ENCODE results near the gene ADAM22. TPM values are rescaled to one million over a fixed set of nuclear protein-coding genes. Genes with fewer than 3 reads are reported as not detected.
"Not testable (repeated sequence)": the region's sequence is repeated elsewhere in the genome, so short reads cannot be mapped to it uniquely, and the experiment has no call there.

The ADAM22 gene, protein sequence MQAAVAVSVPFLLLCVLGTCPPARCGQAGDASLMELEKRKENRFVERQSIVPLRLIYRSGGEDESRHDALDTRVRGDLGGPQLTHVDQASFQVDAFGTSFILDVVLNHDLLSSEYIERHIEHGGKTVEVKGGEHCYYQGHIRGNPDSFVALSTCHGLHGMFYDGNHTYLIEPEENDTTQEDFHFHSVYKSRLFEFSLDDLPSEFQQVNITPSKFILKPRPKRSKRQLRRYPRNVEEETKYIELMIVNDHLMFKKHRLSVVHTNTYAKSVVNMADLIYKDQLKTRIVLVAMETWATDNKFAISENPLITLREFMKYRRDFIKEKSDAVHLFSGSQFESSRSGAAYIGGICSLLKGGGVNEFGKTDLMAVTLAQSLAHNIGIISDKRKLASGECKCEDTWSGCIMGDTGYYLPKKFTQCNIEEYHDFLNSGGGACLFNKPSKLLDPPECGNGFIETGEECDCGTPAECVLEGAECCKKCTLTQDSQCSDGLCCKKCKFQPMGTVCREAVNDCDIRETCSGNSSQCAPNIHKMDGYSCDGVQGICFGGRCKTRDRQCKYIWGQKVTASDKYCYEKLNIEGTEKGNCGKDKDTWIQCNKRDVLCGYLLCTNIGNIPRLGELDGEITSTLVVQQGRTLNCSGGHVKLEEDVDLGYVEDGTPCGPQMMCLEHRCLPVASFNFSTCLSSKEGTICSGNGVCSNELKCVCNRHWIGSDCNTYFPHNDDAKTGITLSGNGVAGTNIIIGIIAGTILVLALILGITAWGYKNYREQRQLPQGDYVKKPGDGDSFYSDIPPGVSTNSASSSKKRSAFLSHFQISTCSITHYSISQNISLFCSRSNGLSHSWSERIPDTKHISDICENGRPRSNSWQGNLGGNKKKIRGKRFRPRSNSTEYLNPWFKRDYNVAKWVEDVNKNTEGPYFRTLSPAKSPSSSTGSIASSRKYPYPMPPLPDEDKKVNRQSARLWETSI
- total RNA-seq: 7.0 TPM

DNA sequence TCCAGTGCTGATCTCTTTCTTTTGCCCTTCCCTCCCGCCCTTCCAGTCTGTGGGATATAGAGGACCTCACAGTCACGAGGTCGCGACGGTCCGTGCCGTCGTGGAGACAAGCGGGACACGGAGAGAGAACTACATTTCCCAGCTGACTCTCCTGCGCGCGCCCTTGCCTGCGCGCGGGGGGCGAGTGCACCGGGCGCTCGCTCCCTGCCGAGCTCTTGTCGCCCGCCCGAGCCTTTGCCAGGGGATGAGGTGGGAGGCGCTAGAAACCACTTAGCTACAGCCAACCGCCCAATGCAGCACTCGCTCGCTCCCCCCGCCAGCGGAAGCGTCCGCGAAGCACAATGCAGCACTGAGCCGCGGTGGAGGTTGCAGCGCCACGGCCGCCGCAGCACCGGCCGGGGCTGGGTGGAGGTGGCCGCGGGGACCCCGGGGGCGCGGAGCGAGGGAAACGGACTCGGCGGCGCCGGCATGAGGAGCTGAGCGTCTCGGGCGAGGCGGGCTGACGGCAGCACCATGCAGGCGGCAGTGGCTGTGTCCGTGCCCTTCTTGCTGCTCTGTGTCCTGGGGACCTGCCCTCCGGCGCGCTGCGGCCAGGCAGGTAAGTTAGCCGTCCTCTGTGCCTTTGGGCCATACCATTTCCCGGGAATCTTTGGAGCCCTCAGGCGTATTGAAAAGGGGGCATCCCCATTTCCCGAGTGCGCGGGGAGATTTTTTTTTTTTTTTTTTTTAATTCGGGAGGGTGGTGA, at the start of gene ADAM22:
Gene ADAM22, plus strand, starts transcription at position 299 of the 746 bp plus-strand sequence. Its CDS starts 215 bp downstream, at position 514.
- peak; percentile 57 to 96 (median 94) for DNase-seq (ENCODE audit: low read depth in 2 of 3, low spot score in 2 of 3)

DNA sequence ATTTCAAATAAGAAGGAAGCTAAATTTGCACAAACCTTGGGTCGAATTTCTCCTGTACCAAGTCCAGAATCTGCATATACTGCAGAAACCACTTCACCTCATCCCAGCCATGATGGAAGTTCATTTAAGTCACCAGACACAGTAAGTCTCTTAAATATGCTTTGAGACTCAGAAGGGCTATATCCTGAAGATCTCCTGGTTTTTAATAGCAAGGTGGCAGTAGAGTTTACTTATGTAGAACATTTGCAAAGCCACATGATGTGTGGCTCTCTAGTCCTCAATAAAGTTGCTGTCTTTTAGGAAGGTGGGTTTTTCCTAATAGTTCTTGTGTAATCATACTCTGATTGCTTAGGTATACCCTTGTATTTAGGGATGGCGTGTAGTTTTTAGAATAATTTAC, 49.0 kb upstream of the ADAM22 start:
- no peak for DNase-seq (ENCODE audit: low read depth in 2 of 3, low spot score in 2 of 3)

DNA sequence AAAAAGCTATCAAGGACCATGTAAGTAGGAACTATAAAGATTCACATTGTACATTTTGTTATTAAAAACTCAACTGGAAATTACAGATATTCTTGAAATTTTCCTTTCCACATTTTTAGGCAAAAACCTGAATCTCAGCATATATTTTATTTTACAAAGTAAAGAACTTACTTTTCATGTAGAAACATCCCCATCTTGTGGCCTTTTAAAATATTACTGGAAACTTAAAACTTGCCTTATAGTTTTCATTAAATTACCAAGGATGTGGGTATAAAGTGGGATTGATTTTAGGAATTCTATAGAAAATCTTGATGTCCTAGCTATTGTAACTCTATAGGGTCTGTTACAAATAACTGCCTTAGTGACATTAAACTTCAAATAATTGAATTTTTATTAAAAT, 47.2 kb upstream of the ADAM22 start:
- DNase-seq (ENCODE audit: low read depth in 2 of 3, low spot score in 2 of 3): peak in 2 of 3 donors; percentile 34 to 67

DNA sequence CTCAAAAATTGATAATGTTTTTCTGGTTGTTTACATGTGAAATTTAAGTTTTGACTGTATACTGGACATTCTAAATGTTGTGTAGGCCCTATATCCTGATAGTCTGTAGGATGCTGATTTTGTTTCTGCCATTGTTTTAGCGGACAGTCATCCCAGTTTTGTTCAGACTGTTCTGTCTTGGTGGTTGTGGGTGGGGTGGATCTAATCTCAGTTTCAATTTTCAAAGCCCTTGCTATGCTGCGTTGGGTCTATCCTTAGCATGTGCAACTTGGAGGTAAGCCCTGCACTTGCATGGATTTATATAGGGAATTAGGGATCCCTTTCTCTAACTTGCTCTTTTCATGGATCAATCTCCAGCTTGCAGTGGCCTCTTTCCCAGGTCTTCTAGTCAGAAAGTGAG, 38.7 kb upstream of the ADAM22 start:
- DNase-seq (ENCODE audit: low read depth in 2 of 3, low spot score in 2 of 3): no peak

DNA sequence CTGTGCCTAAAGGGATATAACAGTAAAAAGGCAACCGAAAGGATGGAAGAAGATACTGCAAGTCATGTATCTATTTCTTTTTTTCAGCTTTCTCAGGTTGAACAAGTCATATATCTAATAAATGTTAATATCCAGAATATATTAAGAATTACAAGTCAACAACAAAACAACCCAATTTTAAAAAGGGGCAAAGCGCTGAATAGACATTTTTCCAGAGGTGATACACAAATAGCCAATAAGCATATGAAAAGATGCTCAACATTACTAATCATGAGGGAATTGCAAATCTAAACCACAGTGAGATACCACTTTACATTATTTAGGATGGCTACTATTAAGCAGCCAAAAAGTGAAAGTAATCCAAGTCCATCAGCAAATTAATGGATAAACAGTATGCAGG, 34.8 kb upstream of the ADAM22 start:
- DNase-seq (ENCODE audit: low read depth in 2 of 3, low spot score in 2 of 3): no peak

DNA sequence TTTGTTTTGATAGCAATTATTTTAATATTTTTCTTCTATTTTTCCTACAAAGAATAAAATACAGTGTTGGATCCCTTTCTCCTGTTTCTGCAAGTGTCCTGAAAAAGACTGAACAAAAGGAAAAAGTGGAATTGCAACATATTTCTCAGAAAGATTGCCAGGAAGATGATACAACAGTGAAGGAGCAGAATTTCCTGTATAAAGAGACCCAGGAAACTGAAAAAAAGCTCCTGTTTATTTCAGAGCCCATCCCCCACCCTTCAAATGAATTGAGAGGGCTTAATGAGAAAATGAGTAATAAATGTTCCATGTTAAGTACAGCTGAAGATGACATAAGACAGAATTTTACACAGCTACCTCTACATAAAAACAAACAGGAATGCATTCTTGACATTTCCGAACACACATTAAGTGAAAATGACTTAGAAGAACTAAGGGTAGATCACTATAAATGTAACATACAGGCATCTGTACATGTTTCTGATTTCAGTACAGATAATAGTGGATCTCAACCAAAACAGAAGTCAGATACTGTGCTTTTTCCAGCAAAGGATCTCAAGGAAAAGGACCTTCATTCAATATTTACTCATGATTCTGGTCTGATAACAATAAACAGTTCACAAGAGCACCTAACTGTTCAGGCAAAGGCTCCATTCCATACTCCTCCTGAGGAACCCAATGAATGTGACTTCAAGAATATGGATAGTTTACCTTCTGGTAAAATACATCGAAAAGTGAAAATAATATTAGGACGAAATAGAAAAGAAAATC, 26.7 kb upstream of the ADAM22 start:
- not testable (repeated sequence) for DNase-seq (ENCODE audit: low read depth in 2 of 3, low spot score in 2 of 3)

DNA sequence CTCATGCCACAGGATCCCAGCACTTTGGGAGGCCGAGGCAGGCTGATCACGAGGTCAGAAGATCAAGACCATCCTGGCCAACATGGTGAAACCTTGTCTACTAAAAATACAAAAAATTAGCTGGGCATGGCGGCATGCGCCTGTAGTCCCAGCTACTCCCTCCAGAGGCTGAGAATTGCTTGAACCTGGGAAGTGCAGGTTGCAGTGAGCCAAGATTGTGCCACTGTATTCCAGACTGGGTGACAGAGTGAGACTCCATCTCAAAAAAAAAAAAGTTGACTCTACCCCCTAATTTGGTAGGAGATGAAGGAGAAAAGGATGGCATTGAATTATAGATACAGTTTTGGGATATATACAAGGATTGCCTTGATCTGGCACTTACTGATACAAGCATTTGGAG, 25.2 kb upstream of the ADAM22 start:
- not testable (repeated sequence) for DNase-seq (ENCODE audit: low read depth in 2 of 3, low spot score in 2 of 3)

DNA sequence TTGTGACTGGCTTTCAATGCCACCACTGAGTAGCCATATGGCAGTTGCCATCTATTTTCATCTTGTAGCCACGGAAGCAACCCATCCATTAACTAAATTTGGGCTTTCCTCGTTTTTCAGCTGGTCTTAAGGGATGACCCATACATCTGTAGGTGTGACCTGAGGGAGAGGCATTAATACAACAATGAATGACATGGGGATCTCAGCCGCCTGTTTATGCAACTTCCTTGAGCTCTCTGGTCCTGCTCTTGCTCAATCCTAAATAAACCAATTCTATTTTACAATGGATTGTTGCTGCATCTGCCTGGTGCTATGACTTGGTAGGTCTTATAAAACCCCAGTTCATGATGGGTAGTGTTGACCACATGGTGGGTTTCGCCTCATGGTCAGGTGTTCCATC, 21.9 kb upstream of the ADAM22 start:
- DNase-seq (ENCODE audit: low read depth in 2 of 3, low spot score in 2 of 3): no peak

DNA sequence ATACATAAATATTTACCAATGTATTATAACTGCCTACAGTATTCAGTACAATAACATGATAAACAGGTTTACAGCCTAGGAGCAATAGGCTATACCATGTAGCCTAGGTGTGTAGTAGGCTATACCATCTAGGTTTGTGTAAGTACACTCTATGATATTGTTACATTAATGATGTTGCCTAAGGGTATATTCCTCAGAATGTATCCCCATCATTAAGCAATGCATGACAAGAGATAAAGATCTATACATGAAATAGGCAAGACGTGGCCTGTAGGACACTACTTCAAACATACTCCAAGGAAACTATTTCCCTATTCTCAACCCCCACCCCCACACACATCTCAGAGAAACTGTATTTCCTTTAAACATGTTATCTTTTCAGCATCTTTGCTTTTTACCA, 15.3 kb upstream of the ADAM22 start:
- DNase-seq (ENCODE audit: low read depth in 2 of 3, low spot score in 2 of 3): no peak

DNA sequence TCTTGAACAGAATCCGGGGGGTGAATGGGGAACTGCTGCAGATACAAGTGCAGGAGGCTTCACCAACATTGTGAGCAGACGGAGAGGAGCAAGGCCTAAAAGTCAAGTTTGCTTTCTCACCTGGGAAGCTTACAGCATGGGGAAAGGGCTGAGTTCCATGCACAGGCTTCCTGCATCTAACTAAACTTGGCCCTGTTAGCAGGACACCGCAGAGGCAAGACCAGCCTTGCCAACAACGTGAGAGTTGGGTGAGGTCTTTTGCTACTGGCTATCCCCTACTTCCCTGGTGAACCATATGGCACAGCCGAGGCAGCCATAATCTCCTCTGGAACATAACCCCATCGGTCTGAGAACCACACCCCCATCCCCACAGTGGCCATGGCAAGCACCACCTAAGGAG, 14.2 kb upstream of the ADAM22 start:
- DNase-seq (ENCODE audit: low read depth in 2 of 3, low spot score in 2 of 3): no peak

DNA sequence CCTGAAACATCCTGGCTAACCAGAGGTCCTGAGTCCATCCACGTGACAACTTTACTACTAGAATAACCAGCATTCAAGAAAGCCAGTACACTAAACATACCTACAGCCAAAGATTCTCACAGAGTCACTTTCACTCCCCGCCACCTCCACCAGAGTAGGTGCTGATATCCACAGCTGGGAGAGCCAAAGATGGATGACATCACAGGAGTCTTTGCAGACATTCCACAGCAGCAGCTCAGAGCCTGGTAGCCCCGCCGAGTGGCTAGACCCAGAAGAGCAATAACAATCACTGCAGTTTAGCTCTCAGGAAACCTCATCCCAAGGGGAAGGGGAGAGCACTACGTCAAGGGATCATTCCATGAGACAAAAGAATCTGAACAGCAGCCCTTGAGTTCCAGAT, 13.5 kb upstream of the ADAM22 start:
- DNase-seq (ENCODE audit: low read depth in 2 of 3, low spot score in 2 of 3): no peak

DNA sequence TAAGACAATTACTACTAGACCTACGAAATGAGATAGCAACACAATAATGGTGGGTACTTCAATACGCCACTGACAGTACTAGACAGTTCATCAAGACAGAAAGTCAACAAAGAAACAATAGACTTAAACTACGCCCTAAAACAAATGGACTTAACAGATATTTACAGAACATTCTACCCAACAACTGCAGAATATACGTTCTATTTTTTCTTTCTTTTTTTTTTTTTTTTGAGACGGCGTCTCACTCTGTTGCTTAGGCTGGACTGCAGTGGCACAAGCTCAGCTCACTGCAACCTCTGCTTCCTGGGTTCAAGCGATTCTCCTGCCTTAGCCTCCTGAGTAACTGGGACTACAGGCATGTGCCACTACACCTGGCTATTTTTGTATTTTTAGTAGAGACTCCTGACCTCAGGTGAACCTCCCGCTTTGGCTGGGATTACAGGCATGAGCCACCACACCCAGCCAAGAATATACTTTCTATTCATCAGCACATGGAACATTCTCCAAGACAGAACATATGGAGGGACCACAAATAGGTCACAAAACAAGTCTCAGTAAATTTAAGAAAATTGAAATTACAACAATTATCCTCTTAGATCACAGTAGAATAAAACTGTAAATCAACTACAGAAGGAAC, 11.2 kb upstream of the ADAM22 start:
- DNase-seq (ENCODE audit: low read depth in 2 of 3, low spot score in 2 of 3): not testable (repeated sequence)

DNA sequence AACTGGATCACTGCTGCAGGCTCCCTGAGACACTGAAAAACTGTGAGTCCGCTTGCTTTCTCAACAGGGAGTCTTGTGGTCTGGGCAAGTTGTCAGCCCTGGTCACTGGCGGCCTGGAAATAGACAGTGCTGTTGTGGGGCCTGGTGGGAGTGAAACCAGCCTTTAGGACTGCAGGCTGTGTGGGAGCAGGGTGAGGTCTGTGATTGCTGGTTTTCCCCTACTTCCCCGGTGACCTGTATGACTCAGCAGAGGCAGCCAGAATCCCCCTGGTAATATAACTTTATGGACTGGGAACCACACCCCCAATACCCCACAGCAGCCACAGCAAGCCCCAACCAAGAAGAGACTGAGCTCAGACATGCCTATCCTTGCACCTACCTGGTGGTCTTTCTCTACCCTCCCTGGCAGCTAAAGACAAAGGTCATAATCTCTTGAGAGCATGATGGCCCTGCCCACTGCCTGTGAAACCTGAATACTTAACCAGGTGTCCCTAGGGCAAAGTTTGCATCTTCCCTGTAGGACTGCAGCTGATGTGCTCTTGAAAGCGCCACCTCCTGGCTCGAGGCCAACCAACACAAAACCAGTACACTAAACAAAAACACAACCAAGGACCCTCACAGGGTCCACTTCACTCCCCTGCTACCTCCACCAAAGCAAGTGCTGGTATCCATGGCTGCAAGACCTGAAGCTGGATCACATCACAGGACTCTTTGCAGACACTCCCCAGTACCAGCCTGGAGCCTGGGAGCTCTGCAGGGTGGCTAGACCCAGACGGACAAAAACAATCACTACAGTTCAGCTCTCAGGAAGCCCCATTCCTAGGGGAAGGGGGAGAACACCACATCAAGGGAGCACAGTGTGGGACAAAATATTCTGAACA, 7.2 kb upstream of the ADAM22 start:
- peak in 1 of 3 donors; percentile 6 for DNase-seq (ENCODE audit: low read depth in 2 of 3, low spot score in 2 of 3)

DNA sequence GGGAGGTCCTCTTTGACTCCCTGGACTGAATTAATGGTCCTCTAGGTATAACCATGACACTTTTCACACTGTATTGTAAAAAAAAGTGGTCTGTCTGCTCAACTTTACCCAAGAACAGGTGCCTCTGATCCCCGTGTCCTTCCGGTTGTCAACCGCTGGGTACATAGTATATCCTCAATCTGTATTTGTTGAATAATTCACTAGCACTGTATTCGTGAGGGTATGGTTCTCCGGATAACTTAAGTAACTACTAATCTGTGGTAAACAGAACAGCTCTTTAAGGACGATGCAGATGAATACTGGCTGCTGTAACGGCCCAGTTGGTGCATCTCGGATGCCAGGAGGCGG, 472 bp upstream of the ADAM22 start:
- DNase-seq (ENCODE audit: low read depth in 2 of 3, low spot score in 2 of 3): no peak

DNA sequence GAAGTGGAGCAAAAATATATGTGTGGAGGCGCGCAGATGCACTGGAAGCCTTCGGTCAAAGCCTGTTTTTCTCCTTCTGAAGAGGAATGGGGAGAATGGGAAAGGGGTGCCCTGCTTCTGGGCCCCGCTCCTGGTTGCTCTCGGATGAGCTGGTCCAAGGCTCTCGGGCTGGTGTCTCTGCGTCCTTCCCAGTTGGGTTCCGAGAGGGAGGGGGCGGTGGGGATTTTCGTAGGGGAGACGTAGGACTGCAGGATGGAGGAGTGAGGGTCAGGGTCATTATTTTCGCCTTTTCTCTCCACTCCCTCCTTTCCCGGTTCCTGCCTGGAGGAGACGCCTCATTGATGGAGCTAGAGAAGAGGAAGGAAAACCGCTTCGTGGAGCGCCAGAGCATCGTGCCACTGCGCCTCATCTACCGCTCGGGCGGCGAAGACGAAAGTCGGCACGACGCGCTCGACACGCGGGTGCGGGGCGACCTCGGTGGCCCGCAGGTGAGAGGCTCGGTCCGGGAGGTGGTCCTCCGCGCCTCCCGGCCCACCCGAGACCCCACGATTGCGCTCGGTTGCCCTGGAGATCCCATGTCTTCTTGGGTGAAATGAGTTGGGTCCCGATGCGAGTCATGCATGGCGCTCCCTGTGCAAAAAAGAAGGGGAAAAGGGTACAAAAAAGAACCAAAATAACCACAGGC, 790 bp downstream of the ADAM22 start:
- peak in 2 of 3 donors; percentile 11 to 41 for DNase-seq (ENCODE audit: low read depth in 2 of 3, low spot score in 2 of 3)

DNA sequence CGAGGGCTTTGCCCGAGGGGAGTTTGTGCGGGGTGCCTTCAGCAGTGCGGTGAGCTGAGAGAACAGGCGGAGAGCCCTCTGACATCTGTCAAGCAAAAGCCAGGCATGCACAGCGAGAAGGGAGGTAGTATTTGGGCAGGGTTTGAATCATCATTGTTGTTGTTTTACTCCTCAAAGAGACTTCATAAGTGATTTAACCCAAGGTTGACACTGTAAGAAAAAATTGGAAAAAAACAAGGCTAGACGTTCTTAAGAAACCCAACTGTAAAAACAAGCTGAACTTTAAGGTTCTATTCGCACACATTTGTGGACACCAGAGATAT, 1.3 kb downstream of the ADAM22 start:
- no peak for DNase-seq (ENCODE audit: low read depth in 2 of 3, low spot score in 2 of 3)

DNA sequence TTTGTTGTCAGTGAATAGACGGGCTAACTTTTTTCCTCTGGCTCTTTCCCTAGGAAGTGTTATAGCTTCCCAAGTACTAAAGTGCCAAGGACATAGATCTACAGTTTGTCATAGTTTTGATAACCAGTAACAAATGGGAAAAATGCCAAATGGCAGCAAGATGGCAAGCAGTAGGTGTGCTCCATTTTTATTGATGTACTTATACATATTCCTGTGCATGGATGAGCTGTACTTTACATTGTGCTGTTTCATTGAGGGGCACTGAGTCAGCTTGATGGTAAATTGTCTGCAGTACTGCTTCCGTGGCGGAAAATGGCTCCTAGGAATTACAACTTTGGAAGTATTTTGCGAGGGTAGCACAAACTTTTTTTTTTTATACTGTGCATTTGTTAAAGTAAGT, 7.1 kb downstream of the ADAM22 start:
- DNase-seq (ENCODE audit: low read depth in 2 of 3, low spot score in 2 of 3): no peak

DNA sequence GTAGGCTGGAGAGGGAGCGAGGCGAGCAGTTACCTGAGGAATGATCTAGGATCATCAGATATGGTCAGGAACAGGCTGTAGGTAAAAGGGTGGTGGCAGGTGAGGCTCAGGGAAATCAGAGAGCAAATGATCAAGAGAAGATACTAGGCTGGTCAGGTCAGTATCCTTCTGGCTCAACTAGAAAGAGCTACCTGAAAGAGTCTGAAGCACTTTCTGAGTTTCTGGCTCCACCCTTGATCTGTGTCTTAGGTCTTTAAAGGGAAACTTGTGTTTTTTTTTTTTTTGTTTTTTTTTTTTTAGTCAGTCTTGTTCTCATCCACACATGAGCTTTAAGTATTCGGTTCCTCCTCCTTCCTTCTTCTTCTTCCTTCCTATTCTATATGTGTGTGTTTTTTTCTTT, 10.5 kb downstream of the ADAM22 start:
- DNase-seq (ENCODE audit: low read depth in 2 of 3, low spot score in 2 of 3): no peak
